HG03432 (cell line): ENCODE measurements around the gene OPN1LW.
"Not testable (repeated sequence)": the region's sequence is repeated elsewhere in the genome, so short reads cannot be mapped to it uniquely, and the experiment has no call there.

ENCODE experiments used
- ATAC-seq: cut with Tn5 transposase; IDR thresholded peaks from one replicate; pipeline ENCODE4 v1.9.1; 2021; ENCODE audit warnings: mild to moderate bottlenecking, moderate library complexity; ENCODE audit not compliant: unreplicated experiment

Gene OPN1LW

DNA sequence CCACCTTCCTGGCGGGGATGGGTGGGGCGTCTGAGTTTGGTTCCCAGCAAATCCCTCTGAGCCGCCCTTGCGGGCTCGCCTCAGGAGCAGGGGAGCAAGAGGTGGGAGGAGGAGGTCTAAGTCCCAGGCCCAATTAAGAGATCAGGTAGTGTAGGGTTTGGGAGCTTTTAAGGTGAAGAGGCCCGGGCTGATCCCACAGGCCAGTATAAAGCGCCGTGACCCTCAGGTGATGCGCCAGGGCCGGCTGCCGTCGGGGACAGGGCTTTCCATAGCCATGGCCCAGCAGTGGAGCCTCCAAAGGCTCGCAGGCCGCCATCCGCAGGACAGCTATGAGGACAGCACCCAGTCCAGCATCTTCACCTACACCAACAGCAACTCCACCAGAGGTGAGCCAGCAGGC lies at the start of gene OPN1LW:
Gene OPN1LW (plus strand): TSS at position 234 of the 400 bp plus-strand sequence. CDS start 41 bp downstream, at position 275.
- ATAC-seq, result not testable (repeated sequence)

- ATAC-seq, result no peak
Observed at GRCh38 chrX:154094833-154095232, 49.2 kb upstream of the OPN1LW start.

DNA sequence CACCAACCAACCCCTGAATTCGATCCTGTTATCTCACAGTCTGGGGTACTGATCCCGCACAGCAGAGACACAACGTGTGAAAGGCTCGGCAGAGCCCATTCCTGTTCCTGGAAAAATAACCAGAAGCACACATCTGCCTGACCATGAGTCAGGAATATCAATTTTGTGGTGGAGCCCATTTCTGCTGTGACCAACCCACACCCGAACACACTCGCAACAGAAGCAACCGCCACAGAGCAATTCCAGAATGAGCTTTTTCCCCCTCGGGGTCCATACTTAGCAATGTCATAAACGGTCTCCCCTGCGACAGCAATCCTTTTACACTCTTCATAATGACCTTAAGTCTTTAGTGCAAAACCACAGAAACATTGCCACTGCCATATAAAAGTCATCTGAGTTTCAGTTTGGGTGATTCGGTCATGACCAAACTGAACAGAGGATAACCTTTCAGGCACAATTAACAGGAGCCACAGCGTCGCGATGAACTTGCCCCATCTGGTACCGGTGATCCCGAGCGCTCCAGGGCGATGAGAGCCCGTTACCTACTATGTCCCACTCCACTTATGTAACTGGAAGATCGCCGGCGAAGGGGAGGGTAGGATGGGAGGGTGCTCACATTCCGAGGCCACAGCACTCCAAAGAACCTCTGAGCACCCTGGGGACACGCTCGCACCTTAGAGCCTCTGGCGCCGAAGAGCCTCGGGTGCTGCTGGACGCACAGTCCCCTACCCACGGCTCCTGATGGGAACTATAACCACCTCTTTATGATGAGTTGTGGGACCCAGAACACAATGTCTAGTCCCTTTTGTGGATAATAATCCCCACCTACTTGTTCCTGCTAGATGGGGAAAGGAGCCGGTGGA lies 47.7 kb upstream of the OPN1LW start:
- ATAC-seq, result no peak

- ATAC-seq, result peak; percentile 38
Observed at GRCh38 chrX:154097003-154097588, 46.9 kb upstream of the OPN1LW start.

DNA sequence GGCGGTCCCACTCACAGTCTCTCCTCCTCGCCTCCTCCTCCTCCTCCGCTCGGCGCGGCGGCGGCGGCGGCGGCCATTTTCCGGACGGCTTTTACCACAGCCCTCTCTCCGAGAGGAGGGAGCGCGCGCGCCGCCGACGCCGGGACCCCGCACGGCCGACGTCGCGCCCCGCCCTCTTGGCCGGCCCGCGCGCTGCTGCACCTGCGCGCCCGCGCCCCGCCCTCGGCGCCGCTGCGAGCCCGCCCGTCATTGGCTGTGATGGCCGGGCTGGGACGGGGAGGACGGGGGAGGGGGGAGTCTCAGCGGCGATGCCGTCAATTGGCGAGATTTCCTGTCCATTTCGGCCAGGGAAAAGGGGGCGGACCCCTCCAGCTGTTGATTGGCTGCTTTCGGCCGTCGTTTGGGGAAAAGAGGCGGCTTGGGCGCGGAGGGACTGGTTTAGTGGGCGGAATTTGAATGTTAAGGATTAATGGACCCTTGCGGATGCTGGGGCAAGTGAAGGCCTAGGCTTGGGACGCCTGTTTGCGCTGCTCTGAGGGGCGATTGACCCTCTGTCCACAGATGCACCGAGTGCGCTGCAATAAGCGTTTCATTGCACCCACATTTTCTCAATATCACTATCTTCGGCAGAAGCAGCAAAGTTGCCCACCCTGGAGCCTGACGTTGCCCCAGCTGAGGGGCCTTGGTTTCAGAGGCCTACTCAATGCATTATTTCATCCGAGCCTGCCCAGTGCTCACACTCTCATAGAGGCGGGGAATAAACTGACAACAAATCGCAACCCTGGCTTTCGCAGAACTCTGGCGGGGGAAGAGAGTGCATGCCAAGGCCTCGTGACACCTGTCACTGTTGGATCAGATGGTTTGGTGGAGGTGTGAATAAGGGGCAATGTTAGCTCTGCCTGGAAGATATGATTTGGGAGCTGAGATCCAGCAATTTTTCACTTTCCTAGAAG lies 46.2 kb upstream of the OPN1LW start, which contains the start of gene MECP2:
Gene MECP2 (minus strand): TSS at position 129 of the 953 bp plus-strand sequence.
- peak; percentile 91 for ATAC-seq

GRCh38 chrX:154098551-154098950 lies 45.5 kb upstream of the OPN1LW start:
- no peak for ATAC-seq

- ATAC-seq, result no peak
Observed at GRCh38 chrX:154113729-154114128, 30.3 kb upstream of the OPN1LW start.

DNA sequence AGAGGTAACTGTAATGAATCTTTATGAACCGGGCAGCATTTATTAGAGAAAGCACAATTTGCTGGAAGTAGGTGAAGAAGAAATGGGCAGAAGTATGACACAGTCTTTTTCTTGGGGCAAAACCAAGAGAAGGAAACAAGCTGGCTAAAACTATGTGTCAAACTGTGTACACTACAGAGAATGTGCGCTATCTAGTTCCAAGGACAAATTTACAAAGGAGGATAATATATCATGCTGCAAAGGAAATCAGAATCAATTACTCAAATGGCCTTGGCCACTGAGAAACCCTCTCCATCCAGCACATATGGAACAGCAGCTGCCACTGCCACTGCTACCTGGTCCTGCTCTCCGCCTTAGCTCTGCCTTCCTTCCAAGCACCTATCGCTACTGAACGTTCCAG lies 29.4 kb upstream of the OPN1LW start:
- ATAC-seq, result no peak

DNA sequence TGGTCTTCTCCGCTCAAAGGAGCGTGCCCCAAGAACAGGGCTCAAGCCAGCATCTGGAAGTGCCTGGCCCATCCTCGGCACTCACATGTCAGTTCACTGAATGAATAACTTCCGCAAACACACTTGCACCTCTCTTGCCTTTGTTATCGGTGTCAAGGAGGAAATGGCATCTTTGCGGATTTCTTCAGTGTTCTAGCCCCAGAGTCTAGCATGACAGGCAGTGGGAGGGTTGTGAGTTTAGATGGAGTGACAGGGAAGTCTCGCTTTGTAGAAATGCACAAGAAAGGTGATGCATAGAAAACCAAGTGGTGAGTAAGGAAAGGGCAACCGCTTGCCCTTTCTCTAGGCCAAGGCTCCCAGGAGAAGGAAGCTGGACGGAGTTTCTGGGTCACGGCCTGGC lies 29.0 kb upstream of the OPN1LW start:
- no peak for ATAC-seq

DNA sequence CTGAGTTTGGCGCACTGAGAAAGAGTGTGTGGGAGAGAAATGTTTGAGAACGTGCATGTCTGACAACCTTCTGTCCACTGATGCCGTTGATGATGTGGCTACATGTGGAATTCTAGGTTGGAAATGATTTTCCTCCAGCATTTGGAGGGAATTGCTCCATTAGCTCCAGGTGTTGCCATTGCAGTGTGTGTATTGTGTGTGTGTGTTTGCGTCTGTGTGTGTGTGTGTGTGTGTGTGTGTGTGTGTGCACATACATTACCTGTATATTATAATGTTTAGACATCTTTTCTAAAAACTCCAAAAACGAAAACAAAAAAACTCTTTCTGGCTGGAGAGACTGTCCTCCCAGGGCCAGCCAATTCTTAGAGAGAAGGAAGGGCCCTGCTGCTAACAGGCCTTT lies 28.3 kb upstream of the OPN1LW start:
- no peak for ATAC-seq

DNA sequence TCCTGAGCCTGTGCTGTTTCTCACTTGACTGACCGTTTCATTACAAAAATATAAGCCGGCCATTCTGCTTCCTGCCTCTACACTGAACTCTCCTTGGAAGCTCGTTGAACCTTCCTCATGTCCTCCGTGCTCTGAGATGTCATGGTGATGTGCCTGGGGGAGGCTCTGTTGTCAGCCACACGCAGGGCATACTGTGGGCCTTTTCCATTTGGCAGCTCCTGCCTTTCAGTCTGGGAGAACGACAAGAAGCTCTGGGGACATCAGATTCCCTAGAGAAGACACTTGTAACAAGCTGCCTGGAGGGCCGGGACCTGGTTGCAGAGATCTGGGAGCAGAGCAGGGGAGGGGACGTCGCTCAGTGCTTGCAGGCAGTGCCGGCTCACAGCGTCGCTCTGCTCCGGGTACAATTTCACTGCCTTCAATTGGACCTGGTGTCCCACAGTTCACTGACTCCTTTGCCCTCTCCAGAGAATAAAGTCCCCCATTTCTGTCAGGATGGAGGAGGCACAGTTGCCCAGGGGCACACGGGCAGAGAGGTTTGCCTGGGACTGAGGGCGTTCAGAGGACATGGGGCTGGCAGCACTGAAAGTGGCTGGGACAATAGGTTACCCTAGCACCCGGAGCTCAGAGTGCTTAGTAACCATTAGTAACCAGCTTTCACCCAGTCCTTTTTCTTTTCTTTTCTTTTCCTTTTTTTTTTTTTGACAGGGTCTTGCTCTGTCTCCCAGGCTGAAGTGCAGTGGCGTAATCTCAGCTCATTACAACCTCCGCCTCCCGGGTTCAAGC lies 27.4 kb upstream of the OPN1LW start:
- no peak for ATAC-seq

GRCh38 chrX:154117566-154117965 lies 26.5 kb upstream of the OPN1LW start:
- no peak for ATAC-seq

GRCh38 chrX:154120567-154120966 lies 23.5 kb upstream of the OPN1LW start:
- no peak for ATAC-seq

GRCh38 chrX:154121207-154121606 lies 22.8 kb upstream of the OPN1LW start:
- ATAC-seq, result no peak

- no peak for ATAC-seq
Observed at GRCh38 chrX:154121961-154122360, 22.1 kb upstream of the OPN1LW start.

DNA sequence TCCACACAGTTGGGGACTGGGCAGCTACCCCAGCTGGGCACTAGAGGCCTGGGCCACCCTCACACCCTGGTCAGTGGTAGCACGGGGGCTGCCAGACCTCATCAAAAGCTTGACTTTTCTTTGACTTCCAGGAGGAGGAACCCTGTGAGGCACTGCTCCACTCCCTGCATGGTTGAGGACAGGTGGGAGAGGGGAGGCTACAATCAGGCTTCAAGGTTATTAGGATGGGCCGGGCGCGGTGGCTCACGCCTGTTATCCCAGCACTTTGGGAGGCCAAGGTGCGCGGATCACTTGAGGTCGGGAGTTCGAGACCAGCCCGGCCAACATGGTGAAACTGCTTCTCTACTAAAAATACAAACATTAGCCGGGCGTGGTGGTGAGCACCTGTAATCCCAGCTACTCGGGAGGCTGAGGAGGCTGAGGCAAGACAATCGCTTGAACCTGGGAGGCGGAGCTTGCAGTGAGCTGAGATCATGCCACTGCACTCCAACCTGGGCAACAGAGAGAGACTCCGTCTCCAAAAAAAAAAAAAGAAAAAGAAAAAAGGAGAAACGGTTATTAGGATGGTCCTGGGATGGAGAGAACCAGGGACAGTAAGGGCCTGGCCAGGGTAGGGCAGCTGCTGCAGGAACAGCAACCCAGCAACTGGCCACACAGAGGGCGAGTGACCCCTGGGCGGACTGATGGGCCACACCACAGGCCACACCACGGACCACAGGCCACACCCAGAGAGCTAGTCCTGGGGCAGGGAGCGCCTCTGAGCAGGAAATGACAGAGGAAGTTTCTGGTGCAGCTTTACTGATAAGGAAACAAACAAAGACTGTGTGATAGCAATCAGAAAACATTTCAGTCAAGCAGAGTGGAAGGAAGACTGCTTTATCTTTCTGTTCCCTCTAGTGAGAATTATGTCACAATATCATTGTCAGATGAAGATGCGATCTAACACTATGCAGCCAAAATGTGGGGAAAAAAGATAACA lies 20.5 kb upstream of the OPN1LW start:
- ATAC-seq, result no peak

- no peak for ATAC-seq
Observed at GRCh38 chrX:154125391-154126040, 18.5 kb upstream of the OPN1LW start.

- no peak for ATAC-seq
Observed at GRCh38 chrX:154126101-154126500, 17.9 kb upstream of the OPN1LW start.

DNA sequence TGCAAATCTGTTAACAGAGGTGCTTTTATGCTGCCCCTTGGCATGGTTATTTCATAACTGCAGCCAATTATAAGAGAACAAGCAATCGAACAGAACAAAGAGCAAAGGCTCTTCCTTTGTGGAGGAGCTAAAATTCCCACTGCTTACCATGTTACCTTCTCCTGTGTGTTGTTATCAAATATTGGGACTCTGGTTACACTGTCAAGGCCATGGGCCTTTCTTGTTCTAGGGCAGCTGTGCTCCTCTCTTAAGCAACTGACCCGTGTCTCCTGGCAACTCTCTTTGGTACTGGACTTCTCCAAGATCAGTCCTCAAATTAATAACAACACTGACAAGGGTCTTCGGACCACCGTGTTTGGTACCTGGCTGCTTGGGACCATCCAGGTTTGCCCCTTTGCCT lies 12.1 kb upstream of the OPN1LW start:
- ATAC-seq, result no peak
